ENCODE data around the gene SLC47A1. TPM values are rescaled to one million over a fixed set of nuclear protein-coding genes. Genes with fewer than 3 reads are reported as not detected.

SLC47A1 gene
- total and polyA plus RNA-seq, 2 of the 13 experiments (the other 11 are each of a cell fraction or from before 2014, with no cell fraction given) = 42.1 to 67.5 TPM

GRCh38 chr17:19538095-19539039, 4.7 kb downstream of the SLC47A1 start (continued):
- TF ChIP-seq ZBTB49 (CRISPR knock-in tag; IDR thresholded peaks at IDR 0.05; ENCODE audit: borderline replicate concordance) (no peak), SRF (IDR thresholded peaks at IDR 0.05; ENCODE audit: low read depth, low read length) (no peak), BORCS8-MEF2B (CRISPR knock-in tag; IDR thresholded peaks at IDR 0.05) (no peak), ZSCAN12 (CRISPR knock-in tag; IDR thresholded peaks at IDR 0.05) (no peak), CENPX (CRISPR knock-in tag; IDR thresholded peaks at IDR 0.05) (no peak), ZNF33A (CRISPR knock-in tag; IDR thresholded peaks at IDR 0.05; ENCODE audit: borderline replicate concordance) (no peak), MLXIP (CRISPR knock-in tag; IDR thresholded peaks at IDR 0.05; ENCODE audit: borderline replicate concordance) (no peak), NR1H2 (CRISPR knock-in tag; IDR thresholded peaks at IDR 0.05; ENCODE audit: borderline replicate concordance, low read depth) (no peak), ELF3 (CRISPR knock-in tag; IDR thresholded peaks at IDR 0.05) (peak; percentile 70), BCLAF1 (IDR thresholded peaks at IDR 0.05) (no peak), HDAC2 (CRISPR knock-in tag; IDR thresholded peaks at IDR 0.05) (peak; percentile 96), IRF2 (CRISPR knock-in tag; IDR thresholded peaks at IDR 0.05) (peak; percentile 79; the same call in 1 of the 2 replicates), U2AF2 (IDR thresholded peaks at IDR 0.05; ENCODE audit: low read depth, low read length) (no peak), GRHL1 (CRISPR knock-in tag; conservative IDR thresholded peaks at IDR 0.05) (no peak), SIX1 (CRISPR knock-in tag; IDR thresholded peaks at IDR 0.05; ENCODE audit: borderline replicate concordance) (peak; percentile 48; the same call in 1 of the 2 replicates), PATZ1 (CRISPR knock-in tag; IDR thresholded peaks at IDR 0.05) (peak; percentile 94)
